KMS-11 (cell line): Measurements from ENCODE around the gene MRO.

ENCODE experiments used
- H2AFZ ChIP-seq: fragments of 200-600 bp; sonication (generic); 2 replicates; pipeline ENCODE4 v1.6.1; 2016; ENCODE audit warnings: antibody characterized with exemption, mixed run types, low read depth
- H3K27ac ChIP-seq: fragments of 200-600 bp; sonication (generic); 2 replicates; pipeline ENCODE4 v1.6.1; 2016; ENCODE audit warnings: mild to moderate bottlenecking, mixed run types
- H3K27me3 ChIP-seq: fragments of 200-600 bp; sonication (generic); 2 replicates; pipeline ENCODE4 v1.6.1; 2017; ENCODE audit warnings: mild to moderate bottlenecking, low read depth, mixed run types, moderate library complexity; ENCODE audit not compliant: insufficient read depth
- H3K36me3 ChIP-seq: fragments of 200-600 bp; sonication (generic); 2 replicates; pipeline ENCODE4 v1.6.1; 2017; ENCODE audit warnings: mild to moderate bottlenecking, mixed run types; ENCODE audit not compliant: insufficient read depth
- H3K4me1 ChIP-seq: fragments of 200-600 bp; sonication (generic); 2 replicates; pipeline ENCODE4 v1.6.1; 2016; ENCODE audit warnings: mild to moderate bottlenecking, low read depth, mixed run types; ENCODE audit not compliant: poor library complexity, severe bottlenecking
- H3K4me2 ChIP-seq: fragments of 200-600 bp; sonication (generic); 2 replicates; pipeline ENCODE4 v1.7.0; 2016; ENCODE audit warnings: mild to moderate bottlenecking, mixed run types
- H3K4me3 ChIP-seq: fragments of 200-600 bp; sonication (generic); IDR thresholded peaks from 2 replicates; pipeline ENCODE4 v1.6.1; 2017; ENCODE audit warnings: low read depth, low read length, mixed read lengths; ENCODE audit not compliant: insufficient read depth
- H3K79me2 ChIP-seq: fragments of 200-600 bp; sonication (generic); 2 replicates; pipeline ENCODE4 v1.6.1; 2016; ENCODE audit warnings: low read depth, mixed run types; ENCODE audit not compliant: insufficient read depth
- H3K9ac ChIP-seq: fragments of 200-600 bp; sonication (generic); 2 replicates; pipeline ENCODE4 v1.6.1; 2016; ENCODE audit warnings: mild to moderate bottlenecking, mixed run types
- H4K20me1 ChIP-seq: fragments of 200-600 bp; sonication (generic); 2 replicates; pipeline ENCODE4 v1.6.1; 2016; ENCODE audit warnings: mild to moderate bottlenecking, mixed run types; ENCODE audit not compliant: insufficient read depth
- CTCF ChIP-seq: fragments of 200-600 bp; sonication (generic); conservative IDR thresholded peaks from 2 replicates; pipeline ENCODE4 v1.6.1; 2017; ENCODE audit warnings: low read depth, mild to moderate bottlenecking, antibody characterized with exemption, low read length, moderate library complexity, mixed read lengths

The MRO gene

GRCh38 chr18:50826027-50826426, 6.2 kb upstream of the MRO start:
- Histone ChIP-seq H2AFZ (no peak overlapping the region), H3K4me1 (peaks cover 1% of the 10 kb centered on the region), H3K9ac (no peak overlapping the region), H3K27me3 (no peaks in the 10 kb centered on the region), H4K20me1 (no peaks in the 10 kb centered on the region), H3K36me3 (no peaks in the 10 kb centered on the region), H3K4me2 (no peak overlapping the region), H3K4me3 (no peak overlapping the region), H3K27ac (no peak overlapping the region), H3K79me2 (no peaks in the 10 kb centered on the region)
- no peak for TF ChIP-seq CTCF

- Histone ChIP-seq H3K27me3 (no peaks in the 10 kb centered on the region), H3K36me3 (no peaks in the 10 kb centered on the region), H3K79me2 (no peaks in the 10 kb centered on the region), H3K9ac (no peak overlapping the region), H3K4me2 (no peak overlapping the region), H3K4me1 (peaks cover 5% of the 10 kb centered on the region), H2AFZ (no peak overlapping the region), H3K4me3 (no peak overlapping the region), H3K27ac (no peak overlapping the region), H4K20me1 (no peaks in the 10 kb centered on the region)
- no peak for TF ChIP-seq CTCF
These were observed 5.8 kb upstream of the MRO start for GRCh38 chr18:50825621-50826020.

- Histone ChIP-seq H3K4me2 (no peak overlapping the region), H3K9ac (no peak overlapping the region), H3K4me1 (peaks cover 14% of the 10 kb centered on the region), H3K4me3 (no peak overlapping the region), H3K27me3 (no peaks in the 10 kb centered on the region), H4K20me1 (no peaks in the 10 kb centered on the region), H3K79me2 (no peaks in the 10 kb centered on the region), H2AFZ (no peak overlapping the region), H3K36me3 (no peaks in the 10 kb centered on the region), H3K27ac (no peak overlapping the region)
- no peak for TF ChIP-seq CTCF
These were observed 2.9 kb upstream of the MRO start for GRCh38 chr18:50822756-50823155.

- Histone ChIP-seq H3K9ac (no peak overlapping the region), H3K79me2 (no peaks in the 10 kb centered on the region), H3K4me2 (0 out of 2 replicates have a peak overlapping the region, but pooled peaks have one; percentile 59), H3K4me3 (no peak overlapping the region), H3K27me3 (no peaks in the 10 kb centered on the region), H3K27ac (no peak overlapping the region), H3K4me1 (peaks cover 14% of the 10 kb centered on the region), H3K36me3 (no peaks in the 10 kb centered on the region), H2AFZ (peak overlapping the region; percentile 58), H4K20me1 (no peaks in the 10 kb centered on the region)
- TF ChIP-seq CTCF = no peak
These were observed 1.2 kb upstream of the MRO start for GRCh38 chr18:50820901-50821520.
